Measurements from ENCODE around the gene OPN4.

The OPN4 gene

DNA sequence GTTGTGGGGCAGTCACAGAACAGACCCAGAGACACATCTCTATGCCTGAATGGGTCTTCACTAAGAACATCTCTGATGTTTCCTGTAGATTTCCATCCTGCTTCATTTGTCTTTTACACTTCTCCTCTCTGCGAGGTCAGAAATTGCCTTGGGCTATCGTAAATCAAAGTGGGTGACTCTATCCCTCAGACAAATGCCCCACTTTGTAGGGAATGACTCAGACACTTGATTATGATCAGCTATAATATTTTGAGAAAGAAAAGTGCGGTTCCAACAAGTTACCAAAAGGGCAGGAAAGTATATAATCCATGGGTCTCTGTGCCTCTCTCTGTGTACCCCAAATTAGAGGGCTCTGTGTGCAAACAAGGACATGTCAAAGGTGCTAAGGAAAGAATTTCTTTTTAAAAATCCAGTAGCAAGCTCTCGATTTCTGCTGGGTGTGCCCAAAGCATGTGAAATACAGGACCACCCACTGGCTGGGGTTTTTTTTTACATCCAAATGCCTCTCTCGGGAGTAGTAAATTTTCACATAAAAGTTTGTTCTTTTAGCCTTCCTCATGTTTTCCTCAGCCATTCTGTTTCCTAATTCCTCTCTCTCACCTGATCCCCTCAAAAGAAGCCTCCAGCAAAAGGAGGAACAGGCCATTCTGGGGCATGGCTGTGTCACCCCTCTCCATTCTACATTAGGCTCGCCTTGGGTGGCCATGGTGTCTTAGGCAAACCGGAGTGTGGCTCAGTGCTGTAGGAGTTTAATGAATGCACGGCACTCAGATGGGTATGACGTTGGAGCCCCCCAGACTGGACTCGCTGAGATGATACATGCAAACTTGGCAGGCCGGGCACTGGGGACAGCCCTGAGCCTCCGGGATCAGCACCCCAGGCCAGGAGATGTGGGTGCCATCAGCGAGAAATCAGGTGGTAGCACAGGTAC is 6.3 kb upstream of the OPN4 start:
- FAIRE-seq = no peak

GRCh38 chr10:86648704-86649427 is 5.5 kb upstream of the OPN4 start:
- no peak for FAIRE-seq

- no peak for FAIRE-seq
Measured at GRCh38 chr10:86649471-86650150, 4.7 kb upstream of the OPN4 start.

DNA sequence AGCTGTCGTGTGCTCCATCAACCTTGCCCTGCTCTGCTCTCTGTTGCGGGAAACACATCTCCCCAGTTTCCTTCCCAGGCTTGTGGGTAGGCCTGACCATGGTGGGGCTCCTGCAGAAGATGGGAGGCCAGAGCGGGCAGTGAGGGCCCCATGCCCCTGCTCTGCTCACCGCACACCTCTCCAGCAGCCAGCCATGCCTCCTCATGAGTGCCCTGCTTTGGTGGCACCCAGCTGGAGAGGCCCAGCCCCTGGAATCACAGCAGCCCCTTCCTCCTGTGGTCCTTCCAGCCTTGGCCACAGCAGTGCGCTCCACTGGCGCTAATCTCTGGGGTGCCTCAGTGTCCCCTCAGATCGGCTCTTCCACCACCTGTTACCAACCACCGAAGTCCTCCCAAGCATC is 4.2 kb upstream of the OPN4 start:
- FAIRE-seq = no peak

DNA sequence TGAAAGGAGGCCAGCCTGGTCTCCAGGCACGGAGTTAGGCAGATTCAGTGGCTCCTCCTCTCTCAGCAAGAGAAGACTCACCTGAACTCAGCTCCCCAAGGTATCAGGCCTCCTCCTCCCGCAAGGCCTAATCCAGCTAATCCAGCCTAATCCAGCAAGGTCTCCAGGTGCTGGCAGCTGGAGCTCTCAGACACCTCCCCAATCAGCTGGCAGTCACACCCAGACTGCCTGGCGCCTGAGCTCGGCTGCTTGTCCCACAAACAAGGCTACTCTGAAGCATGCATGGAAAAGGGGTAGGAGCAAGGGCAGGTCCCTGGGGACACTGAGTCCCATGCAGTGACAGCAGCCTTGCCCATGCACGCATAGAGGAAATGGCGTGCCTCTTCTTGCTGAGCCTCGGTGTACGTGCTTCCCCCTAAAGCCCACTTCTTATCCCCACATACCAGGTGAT is 3.3 kb upstream of the OPN4 start:
- no peak for FAIRE-seq

GRCh38 chr10:86651631-86652331 is 2.6 kb upstream of the OPN4 start:
- FAIRE-seq = no peak

DNA sequence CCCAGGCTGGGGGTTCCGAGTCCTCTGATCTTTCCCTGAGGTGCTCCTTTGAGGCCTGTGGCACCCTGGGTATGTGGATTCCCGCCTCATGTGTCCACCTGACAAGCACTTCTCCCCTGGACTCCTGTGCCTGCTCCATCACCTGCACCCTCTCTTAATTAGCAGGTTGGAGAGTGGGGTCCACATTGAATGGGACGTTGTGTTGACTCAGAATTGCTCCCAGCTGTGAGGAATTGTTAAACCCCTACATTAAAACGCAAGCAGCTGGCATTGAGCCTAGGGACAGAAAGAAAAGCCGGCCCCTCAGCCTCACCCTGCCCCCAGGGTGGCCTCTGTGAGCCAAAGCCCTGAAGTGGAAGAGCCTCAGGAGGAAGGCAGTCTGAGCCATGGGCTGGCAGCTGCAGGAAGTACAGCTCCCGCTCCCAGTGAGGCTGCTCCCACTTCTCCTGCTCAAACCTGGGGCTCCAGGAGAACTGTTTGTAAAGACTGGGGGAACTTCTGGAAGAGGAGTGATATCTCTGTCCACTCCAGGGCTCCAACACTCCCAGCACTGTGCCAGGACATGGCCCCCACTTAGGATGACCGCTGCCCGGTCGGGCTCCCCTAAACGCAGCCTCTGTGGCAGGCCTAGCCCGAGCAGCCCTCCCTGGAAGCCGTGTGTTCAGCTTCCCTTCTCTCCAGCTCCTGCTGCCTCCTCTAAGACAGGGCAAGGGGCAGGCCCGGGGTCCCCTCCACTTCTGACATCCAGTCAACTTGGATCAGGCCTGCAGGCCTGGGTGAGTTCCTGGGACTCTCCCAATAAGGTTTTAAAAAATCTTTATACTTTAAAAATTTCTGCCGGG is 1.8 kb upstream of the OPN4 start:
- FAIRE-seq = no peak

GRCh38 chr10:86653379-86653778 is 968 bp upstream of the OPN4 start:
- FAIRE-seq = no peak

GRCh38 chr10:86653987-86654386 is 360 bp upstream of the OPN4 start:
- FAIRE-seq = no peak

GRCh38 chr10:86655173-86655540 is 810 bp downstream of the OPN4 start:
- FAIRE-seq = no peak

GRCh38 chr10:86655596-86655995 is 1.2 kb downstream of the OPN4 start:
- FAIRE-seq = no peak

- FAIRE-seq = no peak
Measured at GRCh38 chr10:86657011-86657395, 2.7 kb downstream of the OPN4 start.

DNA sequence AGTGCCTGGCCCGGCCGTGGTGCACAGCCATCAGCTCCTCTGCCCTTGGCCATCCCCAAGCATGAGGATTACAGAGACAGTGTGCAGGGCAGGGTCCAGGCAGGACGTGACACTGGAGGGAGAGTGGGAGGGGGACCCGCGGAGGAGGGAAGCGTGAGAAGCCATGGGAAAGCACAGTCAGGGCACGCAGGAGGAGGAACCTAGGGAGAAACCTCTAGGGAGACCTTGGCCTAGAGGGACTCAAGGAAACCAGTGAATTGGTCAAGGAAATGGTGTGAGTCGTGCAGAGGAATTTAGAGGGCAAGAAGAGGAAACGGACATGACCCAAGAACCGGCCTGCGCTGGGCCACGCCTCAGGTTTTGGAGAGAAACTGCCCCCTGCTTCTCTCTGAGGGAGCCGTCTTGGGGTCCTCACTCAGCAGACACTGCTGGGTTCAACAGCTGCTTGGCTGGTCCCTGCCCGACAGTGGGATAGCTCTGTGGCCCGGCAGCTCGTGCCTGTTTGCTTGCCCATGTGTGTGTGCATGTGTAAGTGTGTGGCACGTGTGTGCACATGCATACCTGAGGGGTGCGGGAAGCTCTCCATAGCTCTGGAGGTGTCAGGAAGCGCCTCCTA is 3.2 kb downstream of the OPN4 start:
- no peak for FAIRE-seq

- FAIRE-seq = no peak
Measured at GRCh38 chr10:86658261-86658741, 4.0 kb downstream of the OPN4 start.

DNA sequence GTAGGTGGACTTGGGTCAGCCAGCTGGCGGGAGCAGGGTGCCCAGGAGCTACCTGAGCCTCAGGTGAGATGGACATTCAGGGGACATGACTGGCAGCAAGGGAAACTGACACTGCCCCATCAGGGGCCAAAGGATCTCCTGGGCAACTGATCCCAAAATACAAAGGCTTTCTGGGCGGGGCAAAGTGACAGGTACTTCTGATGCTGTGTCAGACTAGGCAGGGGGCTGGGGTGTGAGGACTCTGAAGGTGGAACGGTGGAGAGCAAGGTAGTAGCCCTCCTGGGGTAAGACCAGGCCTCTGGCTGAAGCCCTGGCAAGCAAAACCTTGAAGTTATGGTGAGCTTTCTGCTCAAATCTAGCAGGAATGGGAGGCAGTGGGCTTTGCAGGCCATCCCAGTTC is 4.4 kb downstream of the OPN4 start:
- no peak for FAIRE-seq

DNA sequence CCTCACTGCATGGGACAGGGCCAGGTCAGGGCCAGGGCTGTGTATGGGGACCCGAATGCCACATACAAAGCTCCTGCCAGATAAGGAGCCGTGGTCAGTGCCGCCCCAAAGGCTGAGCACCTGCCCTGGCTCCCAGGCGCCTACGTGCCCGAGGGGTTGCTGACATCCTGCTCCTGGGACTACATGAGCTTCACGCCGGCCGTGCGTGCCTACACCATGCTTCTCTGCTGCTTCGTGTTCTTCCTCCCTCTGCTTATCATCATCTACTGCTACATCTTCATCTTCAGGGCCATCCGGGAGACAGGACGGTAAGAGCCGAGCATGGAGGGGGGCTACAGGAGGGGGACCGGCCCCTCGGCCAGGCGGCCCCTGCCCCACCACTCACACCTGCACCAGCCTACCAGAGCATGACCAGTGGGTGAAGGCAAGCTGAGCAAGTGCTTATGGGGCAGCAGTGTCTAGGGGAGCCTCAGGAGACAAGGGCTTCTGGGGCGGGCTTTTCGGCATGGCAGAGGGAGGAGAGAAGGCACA is 4.9 kb downstream of the OPN4 start:
- FAIRE-seq = no peak

DNA sequence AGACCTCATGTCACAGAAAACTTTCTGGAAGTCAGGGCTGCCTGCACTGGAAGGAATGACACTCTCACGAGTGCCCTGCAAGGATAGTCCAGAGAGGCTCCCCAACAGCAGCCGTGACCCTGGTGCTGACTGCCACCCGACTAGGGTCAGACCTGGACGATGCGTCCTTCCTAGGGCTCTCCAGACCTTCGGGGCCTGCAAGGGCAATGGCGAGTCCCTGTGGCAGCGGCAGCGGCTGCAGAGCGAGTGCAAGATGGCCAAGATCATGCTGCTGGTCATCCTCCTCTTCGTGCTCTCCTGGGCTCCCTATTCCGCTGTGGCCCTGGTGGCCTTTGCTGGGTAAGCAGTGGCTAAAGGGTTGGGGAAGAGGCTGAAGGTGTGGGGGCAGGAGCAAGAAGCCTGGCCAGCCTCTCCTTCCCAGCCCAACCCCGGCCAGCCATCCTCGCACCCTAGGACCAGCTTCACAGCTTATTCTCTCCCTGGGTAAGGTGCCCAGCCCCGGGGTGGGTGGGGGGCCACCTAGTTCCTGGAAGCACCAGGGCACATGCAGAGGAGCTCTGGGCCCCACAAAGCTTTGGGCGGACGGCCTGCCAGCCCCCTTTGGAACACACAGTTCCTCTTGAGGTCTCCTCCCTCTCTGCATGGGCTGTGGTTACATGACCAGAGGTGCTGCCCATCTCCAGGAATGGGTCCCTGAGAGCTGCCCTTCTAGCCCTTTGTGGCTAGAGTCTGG is 5.5 kb downstream of the OPN4 start:
- no peak for FAIRE-seq

DNA sequence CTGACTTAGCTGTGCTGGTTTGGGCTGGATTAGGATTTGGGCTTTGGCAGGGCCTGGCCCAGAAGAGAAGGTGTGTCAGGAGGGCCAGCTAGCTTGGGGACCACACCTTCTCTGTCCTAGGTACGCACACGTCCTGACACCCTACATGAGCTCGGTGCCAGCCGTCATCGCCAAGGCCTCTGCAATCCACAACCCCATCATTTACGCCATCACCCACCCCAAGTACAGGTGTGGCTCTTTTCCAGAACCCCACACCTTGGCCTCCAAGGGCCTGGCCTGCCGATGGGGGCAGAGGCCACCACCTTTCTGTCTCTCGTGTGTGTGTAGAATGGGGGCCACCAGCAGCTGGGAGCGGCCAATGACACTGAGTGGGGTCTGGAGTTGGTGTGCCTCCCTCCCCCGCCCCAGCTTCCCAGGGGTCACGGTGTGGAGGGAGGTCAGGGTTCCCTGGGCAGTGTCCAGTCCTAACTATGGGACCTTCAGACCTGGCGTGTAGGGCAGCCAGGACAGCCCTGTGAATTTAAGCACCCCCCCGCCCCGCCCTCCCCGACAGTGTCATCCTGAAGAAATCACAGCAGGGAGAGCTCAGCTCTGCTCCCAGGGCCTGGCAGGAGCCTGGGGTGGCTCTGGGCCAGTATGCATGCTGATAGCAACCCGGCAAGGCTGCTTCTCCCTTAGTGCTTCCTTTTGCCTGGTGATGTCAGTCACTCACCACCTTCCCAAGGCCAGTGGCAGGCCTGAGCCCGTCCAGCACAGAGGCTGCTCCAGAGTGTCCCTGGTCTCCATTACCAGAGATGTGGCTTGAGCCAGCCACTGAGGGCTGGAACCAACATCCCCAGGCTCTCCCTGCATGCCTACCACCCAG is 7.0 kb downstream of the OPN4 start:
- FAIRE-seq = no peak

All from islet of Langerhans (tissue), 1 donor.